ENCODE results near the gene FSTL5.

FSTL5 gene

GRCh38 chr4:161900110-161900509, 263.7 kb downstream of the FSTL5 start:
- Histone ChIP-seq H3K9me2 (replicated peaks; ENCODE audit: insufficient read depth, low read length) (no peaks in the 10 kb centered on the region), H3K27ac (ENCODE audit: low read depth, low read length) (no peak overlapping the region), H3K9me3 (ENCODE audit: insufficient read depth, low read length) (no peaks in the 10 kb centered on the region), H3K4me2 (ENCODE audit: low read depth, low read length, poor library complexity, severe bottlenecking) (no peak overlapping the region), H3K36me3 (ENCODE audit: low read length) (no peaks in the 10 kb centered on the region), H2AFZ (ENCODE audit: low read depth, low read length, severe bottlenecking) (no peak overlapping the region), H3K4me3 (ENCODE audit: insufficient read depth, low read length, poor library complexity, severe bottlenecking) (no peak overlapping the region), H3F3A (ENCODE audit: insufficient read depth) (no peaks in the 10 kb centered on the region), H4K20me1 (ENCODE audit: low read depth, low read length) (no peaks in the 10 kb centered on the region), H3K9ac (ENCODE audit: low read length) (no peak overlapping the region), H3K79me2 (ENCODE audit: insufficient read depth, low read length) (no peaks in the 10 kb centered on the region), H3K27me3 (ENCODE audit: low read length) (no peaks in the 10 kb centered on the region)
- no peak for TF ChIP-seq EZH2phosphoT487 (conservative IDR thresholded peaks at IDR 0.05; ENCODE audit: low read length)
- TF ChIP-seq CTCF (IDR thresholded peaks at IDR 0.05; ENCODE audit: insufficient read depth, low read length, poor library complexity, severe bottlenecking), result no peak

DNA sequence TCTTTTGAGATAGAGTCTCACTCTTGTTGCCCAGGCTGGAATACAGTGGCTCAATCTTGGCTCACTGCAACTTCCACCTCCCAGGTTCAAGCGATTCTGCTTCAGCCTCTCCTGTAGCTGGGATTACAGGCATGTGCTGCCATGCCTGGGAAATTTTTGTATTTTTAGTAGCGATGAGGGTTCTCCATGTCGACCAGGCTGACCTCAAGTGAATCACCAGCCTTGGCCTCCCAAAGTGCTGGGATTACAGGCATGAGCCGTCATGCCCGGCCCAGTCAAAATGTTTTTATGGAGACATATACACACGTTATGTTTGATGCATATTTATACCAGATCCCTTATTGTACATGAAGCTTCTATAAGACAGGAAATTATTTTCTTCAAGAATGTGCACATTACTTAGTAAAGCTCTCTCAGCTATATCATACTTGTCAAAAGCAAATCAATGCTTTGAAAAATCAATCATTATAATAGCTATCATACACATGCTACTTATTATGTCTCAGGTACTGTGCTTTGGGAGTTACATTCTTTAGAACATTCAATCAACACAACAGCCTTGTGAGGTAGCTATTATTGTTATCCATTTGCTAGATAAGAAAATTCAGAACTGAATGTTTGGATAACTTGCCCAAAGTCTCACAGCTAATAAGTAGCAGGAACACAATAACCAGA, 269.2 kb downstream of the FSTL5 start:
- no peaks in the 10 kb centered on the region for H3K36me3 ChIP-seq (ENCODE audit: low read length)
- H3K79me2 ChIP-seq (ENCODE audit: insufficient read depth, low read length), result no peaks in the 10 kb centered on the region
- H3K9ac ChIP-seq (ENCODE audit: low read length), result no peak overlapping the region
- H3F3A ChIP-seq (ENCODE audit: insufficient read depth), result no peaks in the 10 kb centered on the region
- TF ChIP-seq EZH2phosphoT487 (conservative IDR thresholded peaks at IDR 0.05; ENCODE audit: low read length) (no peak), CTCF (IDR thresholded peaks at IDR 0.05; ENCODE audit: insufficient read depth, low read length, poor library complexity, severe bottlenecking) (no peak)
- no peak overlapping the region for H3K27ac ChIP-seq (ENCODE audit: low read depth, low read length)
- no peaks in the 10 kb centered on the region for H3K9me3 ChIP-seq (ENCODE audit: insufficient read depth, low read length)
- no peak overlapping the region for H3K4me3 ChIP-seq (ENCODE audit: insufficient read depth, low read length, poor library complexity, severe bottlenecking)
- no peak overlapping the region for H2AFZ ChIP-seq (ENCODE audit: low read depth, low read length, severe bottlenecking)
- no peaks in the 10 kb centered on the region for H4K20me1 ChIP-seq (ENCODE audit: low read depth, low read length)
- no peaks in the 10 kb centered on the region for H3K9me2 ChIP-seq (replicated peaks; ENCODE audit: insufficient read depth, low read length)
- H3K27me3 ChIP-seq (ENCODE audit: low read length), result no peaks in the 10 kb centered on the region
- H3K4me2 ChIP-seq (ENCODE audit: low read depth, low read length, poor library complexity, severe bottlenecking), result no peak overlapping the region

GRCh38 chr4:161894014-161894413, 269.8 kb downstream of the FSTL5 start:
- H3F3A ChIP-seq (ENCODE audit: insufficient read depth), result no peaks in the 10 kb centered on the region
- TF ChIP-seq EZH2phosphoT487 (conservative IDR thresholded peaks at IDR 0.05; ENCODE audit: low read length), result no peak
- TF ChIP-seq CTCF (IDR thresholded peaks at IDR 0.05; ENCODE audit: insufficient read depth, low read length, poor library complexity, severe bottlenecking), result no peak

More at GRCh38 chr4:161894014-161894413, 269.8 kb downstream of the FSTL5 start:
- Histone ChIP-seq H3K79me2 (ENCODE audit: insufficient read depth, low read length) (no peaks in the 10 kb centered on the region), H3K4me2 (ENCODE audit: low read depth, low read length, poor library complexity, severe bottlenecking) (no peak overlapping the region), H3K27ac (ENCODE audit: low read depth, low read length) (no peak overlapping the region), H2AFZ (ENCODE audit: low read depth, low read length, severe bottlenecking) (no peak overlapping the region), H4K20me1 (ENCODE audit: low read depth, low read length) (no peaks in the 10 kb centered on the region), H3K9me2 (replicated peaks; ENCODE audit: insufficient read depth, low read length) (no peaks in the 10 kb centered on the region), H3K27me3 (ENCODE audit: low read length) (no peaks in the 10 kb centered on the region), H3K36me3 (ENCODE audit: low read length) (no peaks in the 10 kb centered on the region), H3K9ac (ENCODE audit: low read length) (no peak overlapping the region), H3K4me3 (ENCODE audit: insufficient read depth, low read length, poor library complexity, severe bottlenecking) (no peak overlapping the region), H3K9me3 (ENCODE audit: insufficient read depth, low read length) (no peaks in the 10 kb centered on the region)

All from SU-DHL-6 (cell line).